ENCODE results near the gene MGAT5.
"Not testable (repeated sequence)": the region's sequence is repeated elsewhere in the genome, so short reads cannot be mapped to it uniquely, and the experiment has no call there.

Gene MGAT5

DNA sequence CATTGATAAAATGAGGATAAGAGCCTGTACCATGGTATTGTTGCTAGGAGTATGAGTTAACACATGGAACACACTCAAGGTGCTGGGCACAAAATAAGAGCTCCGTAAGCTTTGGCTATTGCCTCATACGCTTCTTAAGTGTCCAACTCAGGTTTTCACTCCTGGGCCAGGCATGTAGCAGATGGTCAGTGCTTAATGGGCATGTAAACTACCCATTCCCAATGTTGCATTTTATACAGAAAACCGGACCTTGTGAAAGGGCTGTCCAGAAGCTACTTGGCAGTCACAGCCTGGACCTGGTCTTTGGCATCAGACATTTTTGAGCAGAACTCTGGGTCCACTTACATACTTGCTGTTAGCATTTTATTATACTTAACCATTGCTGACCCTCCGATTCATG, 26.9 kb downstream of the MGAT5 start:
- no peak for FAIRE-seq

DNA sequence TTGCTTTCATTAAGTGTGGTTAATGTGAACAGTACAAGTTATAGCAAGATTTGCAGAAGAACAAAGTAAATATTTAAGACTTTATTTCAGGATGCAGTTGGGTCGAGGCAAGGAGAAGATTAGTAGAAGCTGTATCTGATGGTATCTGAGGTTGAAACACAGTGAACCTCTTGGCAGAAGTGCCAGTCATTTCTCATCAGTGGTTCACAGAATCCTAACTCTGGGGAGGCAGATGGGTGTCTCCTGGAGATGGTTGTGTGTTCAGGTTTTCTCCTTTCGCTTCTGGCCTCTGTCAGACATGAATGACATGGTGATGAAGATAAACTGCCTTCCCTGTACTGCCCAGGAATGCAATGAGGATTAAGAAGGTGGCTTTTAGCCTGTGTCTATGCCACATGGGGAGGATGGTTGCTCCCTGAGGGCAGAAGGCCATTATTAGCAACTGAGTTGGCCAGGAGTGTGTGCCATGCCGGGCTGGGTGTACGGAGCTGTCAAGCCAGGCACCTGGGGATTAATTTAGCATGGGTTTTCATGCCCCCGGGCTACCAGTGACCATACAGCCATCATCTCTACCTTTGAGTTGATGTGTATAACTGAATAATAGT, 28.0 kb downstream of the MGAT5 start:
- FAIRE-seq = no peak

GRCh38 chr2:134282629-134283400, 28.9 kb downstream of the MGAT5 start:
- FAIRE-seq = no peak

GRCh38 chr2:134283661-134284060, 29.8 kb downstream of the MGAT5 start:
- FAIRE-seq = no peak

DNA sequence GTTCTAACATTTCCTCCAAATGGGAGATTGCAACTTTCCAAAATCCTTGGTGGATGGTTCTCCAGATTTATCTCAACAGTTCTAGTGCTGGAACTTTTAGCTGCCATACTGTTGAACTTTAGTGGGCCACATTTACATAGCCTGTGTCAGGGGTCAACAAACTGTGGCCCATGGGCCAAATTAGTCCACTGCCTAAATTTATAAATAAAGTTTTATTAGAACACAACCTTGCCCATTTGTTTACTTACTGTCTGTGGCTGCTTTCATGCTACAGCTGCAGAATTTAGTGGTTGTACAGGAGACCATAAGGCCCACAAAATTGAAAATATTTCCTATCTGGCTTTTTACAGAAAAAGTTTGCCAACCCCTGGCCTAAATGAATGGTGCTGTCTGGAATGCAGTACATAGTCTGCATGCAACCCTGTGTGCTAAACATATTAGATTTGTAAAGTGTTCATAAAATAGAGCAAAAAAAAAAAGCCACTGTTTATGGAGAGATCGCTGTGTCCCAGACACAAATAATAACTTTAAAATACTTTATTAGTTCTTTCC, 30.3 kb downstream of the MGAT5 start:
- FAIRE-seq = no peak

- FAIRE-seq = no peak
These were observed 33.5 kb downstream of the MGAT5 start for GRCh38 chr2:134287323-134287722.

GRCh38 chr2:134288814-134289213, 34.9 kb downstream of the MGAT5 start:
- FAIRE-seq = no peak

GRCh38 chr2:134289225-134289624, 35.4 kb downstream of the MGAT5 start:
- no peak for FAIRE-seq

DNA sequence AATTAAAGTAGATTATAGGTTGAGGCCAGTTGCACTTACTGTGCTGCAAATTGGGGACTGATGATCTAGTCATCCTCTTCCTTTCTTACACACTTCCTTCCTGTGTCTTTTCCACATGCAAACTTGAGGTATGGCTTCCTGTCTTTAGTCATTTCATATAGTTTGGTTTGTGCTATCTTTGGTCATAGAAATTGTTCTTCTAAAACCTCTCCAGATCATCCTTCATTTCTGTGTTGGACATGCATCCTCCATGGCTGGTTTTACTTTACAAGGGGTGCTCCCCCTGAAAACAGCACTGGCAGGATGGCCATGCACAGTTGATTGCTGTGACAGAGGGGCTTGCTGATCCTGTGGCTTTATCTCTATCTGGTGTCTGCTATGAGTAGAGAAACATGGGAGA, 36.5 kb downstream of the MGAT5 start:
- FAIRE-seq = no peak

GRCh38 chr2:134292514-134292913, 38.6 kb downstream of the MGAT5 start:
- no peak for FAIRE-seq

DNA sequence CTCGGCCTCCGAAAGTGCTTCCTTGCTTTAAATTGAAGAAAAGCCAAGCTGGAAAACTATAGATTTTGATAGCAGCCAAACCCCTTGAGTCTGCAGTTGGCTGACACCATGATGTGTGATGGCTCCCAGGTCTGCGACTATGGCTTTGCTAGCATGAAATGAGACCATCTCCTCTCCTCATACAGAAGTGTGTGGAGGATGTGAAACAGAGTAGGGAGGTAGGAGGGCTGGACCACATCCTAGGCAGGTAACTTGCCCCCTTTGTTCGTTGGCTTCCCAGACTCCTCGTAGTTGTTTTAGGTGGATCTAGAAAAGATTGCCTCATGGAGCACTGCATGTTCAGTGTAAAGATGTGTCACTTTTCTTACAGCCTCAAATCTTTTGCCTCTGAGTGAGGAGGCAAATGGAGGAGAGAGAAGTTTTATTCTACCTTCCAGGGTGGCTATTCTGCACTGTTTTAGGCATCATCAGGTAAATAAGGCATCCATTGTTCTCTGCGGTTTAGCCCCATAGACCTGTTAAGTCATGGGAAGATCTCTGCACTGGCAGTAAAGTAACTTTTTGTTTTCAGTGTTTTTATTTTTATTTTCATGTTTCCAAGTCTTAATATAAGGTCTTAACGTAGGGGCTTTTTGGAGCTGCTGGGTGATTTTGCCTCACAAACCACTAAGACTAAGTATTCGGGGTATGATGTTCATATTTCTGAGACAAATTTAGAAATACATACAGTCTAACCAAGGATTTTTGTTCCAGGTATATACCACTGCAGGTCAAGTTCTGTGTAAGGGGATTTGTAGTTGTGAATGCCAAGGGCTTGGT, 40.1 kb downstream of the MGAT5 start:
- no peak for FAIRE-seq

GRCh38 chr2:134294598-134294997, 40.7 kb downstream of the MGAT5 start:
- FAIRE-seq = not testable (repeated sequence)

DNA sequence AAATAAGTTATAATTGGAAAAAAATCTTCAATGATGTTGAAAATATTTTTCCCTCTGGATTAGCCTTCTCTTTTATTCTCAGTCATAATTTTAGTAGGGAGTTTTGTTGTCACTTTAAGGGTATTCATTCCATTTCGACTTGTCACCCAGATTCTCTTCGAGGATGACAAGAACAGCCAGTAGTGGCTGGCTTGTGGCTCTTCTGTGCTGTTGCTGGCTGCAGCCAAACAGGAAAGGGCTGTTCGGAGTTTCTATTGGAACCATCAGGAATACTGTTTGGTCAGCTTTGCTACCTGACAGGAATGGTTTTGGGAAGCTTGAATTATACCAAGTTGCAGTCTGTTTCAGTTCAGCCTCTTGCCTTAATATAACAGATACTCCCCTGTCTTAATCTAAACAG, 41.6 kb downstream of the MGAT5 start:
- FAIRE-seq = no peak

DNA sequence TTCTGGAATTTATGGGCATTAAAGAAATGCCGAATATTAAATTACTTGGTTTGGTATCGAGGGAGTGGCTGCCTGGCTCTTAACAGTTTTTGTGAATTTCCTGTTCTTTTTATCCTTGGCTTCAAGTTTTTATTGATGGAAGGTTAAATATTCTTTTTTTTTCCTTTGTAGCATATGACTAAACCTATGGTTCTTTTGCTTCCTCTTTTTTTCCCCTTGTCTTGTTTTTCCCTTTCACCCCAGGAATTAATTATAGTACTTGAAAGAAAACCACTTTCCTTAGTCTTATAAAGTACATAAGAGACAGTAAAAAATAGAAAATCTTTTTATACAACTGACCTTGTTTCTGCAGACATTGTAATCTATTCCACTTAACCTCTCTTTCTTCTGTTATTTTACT, 42.4 kb downstream of the MGAT5 start:
- no peak for FAIRE-seq

GRCh38 chr2:134299334-134299733, 45.5 kb downstream of the MGAT5 start:
- FAIRE-seq = no peak

DNA sequence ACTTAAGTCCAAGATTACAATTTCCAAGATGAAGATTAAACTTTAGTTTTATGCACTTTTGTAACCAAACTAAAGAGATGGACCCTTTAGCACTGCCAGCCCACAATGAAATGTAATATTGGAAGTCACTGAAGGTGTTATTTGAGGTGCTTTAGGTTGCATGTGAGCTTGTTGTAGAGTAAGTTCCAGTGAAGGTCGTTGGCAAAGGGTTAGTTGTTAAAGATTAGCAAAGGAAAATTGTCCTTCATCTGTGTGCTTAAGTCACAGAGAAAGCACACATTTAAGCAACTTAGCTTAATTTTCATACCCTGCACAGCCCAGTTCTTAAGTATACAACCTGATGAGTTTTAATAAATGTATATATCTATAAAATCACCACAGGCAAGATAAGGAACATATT, 46.7 kb downstream of the MGAT5 start:
- FAIRE-seq = no peak

- no peak for FAIRE-seq
These were observed 47.4 kb downstream of the MGAT5 start for GRCh38 chr2:134301099-134301927.

GRCh38 chr2:134301928-134302260, 48.0 kb downstream of the MGAT5 start:
- FAIRE-seq = peak; percentile 82

DNA sequence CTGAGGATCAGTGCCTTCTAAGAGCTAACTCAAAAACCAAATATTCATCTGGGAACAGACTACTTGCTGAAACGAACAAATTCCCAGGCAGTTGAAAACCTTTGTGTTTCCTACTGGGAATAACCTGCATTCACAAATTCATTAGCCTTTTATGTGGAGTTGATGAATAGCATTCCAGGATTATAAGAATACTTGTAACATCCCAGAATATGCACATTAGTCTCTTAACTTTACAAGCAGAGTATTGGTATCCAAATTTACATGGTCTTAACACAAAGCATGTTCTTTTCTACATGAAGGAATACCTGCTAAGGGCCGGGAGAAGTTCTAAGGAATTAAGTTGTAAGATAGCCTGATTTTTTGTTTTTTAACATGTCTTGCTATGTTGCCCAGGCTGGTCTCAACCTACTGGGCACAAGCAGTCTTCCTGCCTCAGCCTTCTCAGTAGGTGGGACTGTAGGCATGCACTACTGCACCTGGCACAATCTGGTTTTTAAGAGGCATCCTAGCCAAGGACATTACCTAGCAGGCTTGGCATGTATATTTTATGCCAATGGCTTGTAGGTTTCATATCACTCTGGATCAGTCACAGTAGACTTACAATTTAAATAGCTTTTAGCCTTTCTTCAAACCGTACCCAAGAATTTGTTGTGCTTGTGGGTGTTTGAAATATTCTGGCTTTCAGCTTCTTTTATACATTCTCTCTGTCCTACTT, 50.7 kb downstream of the MGAT5 start:
- no peak for FAIRE-seq

- no peak for FAIRE-seq
These were observed 51.2 kb downstream of the MGAT5 start for GRCh38 chr2:134305109-134305491.

- no peak for FAIRE-seq
These were observed 52.6 kb downstream of the MGAT5 start for GRCh38 chr2:134306521-134306920.

DNA sequence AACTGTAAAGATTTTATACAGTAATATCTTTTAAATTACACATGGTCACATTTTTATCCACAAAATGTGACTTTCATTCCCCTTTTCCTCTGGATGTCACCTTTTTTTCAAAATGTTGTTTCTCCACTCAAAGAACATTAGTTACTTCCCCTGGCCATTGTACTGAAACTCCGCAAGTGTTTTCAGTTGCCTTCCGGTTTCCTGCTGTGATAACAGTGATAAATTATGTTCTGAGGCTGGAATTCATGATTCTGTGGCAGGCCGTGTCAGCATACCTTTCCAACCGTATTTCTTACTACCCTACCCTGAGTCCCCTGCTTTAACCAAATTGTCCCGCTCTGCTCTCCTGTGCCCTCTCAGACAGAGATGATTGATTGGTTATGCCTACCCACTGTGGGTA, 53.5 kb downstream of the MGAT5 start:
- FAIRE-seq = no peak
